ENCODE results near the gene CHRNB2. TPM values are rescaled to one million over a fixed set of nuclear protein-coding genes. Genes with fewer than 3 reads are reported as not detected.

CHRNB2 gene
- total RNA-seq, 1 experiment from 2014 or later, result 0.21 TPM

- H3K9me3 ChIP-seq (ENCODE audit: control insufficient read depth, insufficient read depth, low read depth, low read length), result no peaks in the 10 kb centered on the region
- intact Hi-C loops (cut with micrococcal nuclease; ENCODE audit: unreplicated experiment) (no loop called here), in situ Hi-C loops (cut with HindIII; ENCODE audit: low pct_unique_long_range_greater_than_20kb, low sequenced_read_pairs) (no loop called here)
- no TSS peak for BruUV-seq (replicated peaks)
- TF ChIP-seq REST (IDR thresholded peaks at IDR 0.05; ENCODE audit: insufficient read depth in 1 of 2, low read depth in 2 of 2, low read length in 1 of 2) (no peak), CTCF (IDR thresholded peaks at IDR 0.05) (no peak), POLR2AphosphoS5 (IDR thresholded peaks at IDR 0.05; ENCODE audit: low read depth, low read length) (no peak), TCF7L2 (IDR thresholded peaks at IDR 0.05; ENCODE audit: low read depth, low read length) (no peak), SIN3A (IDR thresholded peaks at IDR 0.05; ENCODE audit: borderline replicate concordance, insufficient read depth, low read depth, low read length) (no peak)
- peaks cover 23% of the 10 kb centered on the region for H3K4me1 ChIP-seq (ENCODE audit: control insufficient read depth, insufficient read depth, low read length)
- ChIA-PET POLR2A (no interaction called here), CTCF (no interaction called here)
- ATAC-seq (no peak), DNase-seq (ENCODE audit: low read depth, low spot score) (no peak)
- no peak overlapping the region for H3K27ac ChIP-seq (ENCODE audit: low read length)
- H3K27me3 ChIP-seq (ENCODE audit: control insufficient read depth, insufficient read depth, low read length), result no peaks in the 10 kb centered on the region
- no peaks in the 10 kb centered on the region for H3K36me3 ChIP-seq (ENCODE audit: control insufficient read depth, insufficient read depth, low read length)
- H3K4me3 ChIP-seq (ENCODE audit: low read depth in 2 of 2, low read length in 2 of 2), result no peak overlapping the region
Observed at GRCh38 chr1:154614247-154614646, 46.7 kb downstream of the CHRNB2 start.

GRCh38 chr1:154614901-154615300 lies 47.3 kb downstream of the CHRNB2 start:
- in situ Hi-C loops (cut with HindIII; ENCODE audit: low pct_unique_long_range_greater_than_20kb, low sequenced_read_pairs), result no loop called here
- Histone ChIP-seq H3K27me3 (ENCODE audit: control insufficient read depth, insufficient read depth, low read length) (no peaks in the 10 kb centered on the region), H3K9me3 (ENCODE audit: control insufficient read depth, insufficient read depth, low read depth, low read length) (no peaks in the 10 kb centered on the region), H3K4me3 (ENCODE audit: low read depth in 2 of 2, low read length in 2 of 2) (no peak overlapping the region), H3K27ac (ENCODE audit: low read length) (no peak overlapping the region), H3K4me1 (ENCODE audit: control insufficient read depth, insufficient read depth, low read length) (peaks cover 17% of the 10 kb centered on the region), H3K36me3 (ENCODE audit: control insufficient read depth, insufficient read depth, low read length) (no peaks in the 10 kb centered on the region)
- intact Hi-C loops (cut with micrococcal nuclease; ENCODE audit: unreplicated experiment), result no loop called here
- POLR2A ChIA-PET, result no interaction called here
- ATAC-seq (no peak), DNase-seq (ENCODE audit: low read depth, low spot score) (no peak)
- TF ChIP-seq REST (IDR thresholded peaks at IDR 0.05; ENCODE audit: insufficient read depth in 1 of 2, low read depth in 2 of 2, low read length in 1 of 2) (no peak), SIN3A (IDR thresholded peaks at IDR 0.05; ENCODE audit: borderline replicate concordance, insufficient read depth, low read depth, low read length) (no peak), CTCF (IDR thresholded peaks at IDR 0.05) (peak; percentile 41)
- no TSS peak for BruUV-seq (replicated peaks)
- CTCF ChIA-PET, result no interaction called here

All from Panc1 (cell line).